Dedifferentiated amniotic fluid mesenchymal stem cell (primary cell): ENCODE data around the gene METTL3.
"Not testable (repeated sequence)": the region's sequence is repeated elsewhere in the genome, so short reads cannot be mapped to it uniquely, and the experiment has no call there.

Experiments
- DNase-seq: peaks from one replicate; pipeline ENCODE4 v3.0.0-alpha.2; 2016; ENCODE audit errors: extremely low spot score

Gene METTL3

DNA sequence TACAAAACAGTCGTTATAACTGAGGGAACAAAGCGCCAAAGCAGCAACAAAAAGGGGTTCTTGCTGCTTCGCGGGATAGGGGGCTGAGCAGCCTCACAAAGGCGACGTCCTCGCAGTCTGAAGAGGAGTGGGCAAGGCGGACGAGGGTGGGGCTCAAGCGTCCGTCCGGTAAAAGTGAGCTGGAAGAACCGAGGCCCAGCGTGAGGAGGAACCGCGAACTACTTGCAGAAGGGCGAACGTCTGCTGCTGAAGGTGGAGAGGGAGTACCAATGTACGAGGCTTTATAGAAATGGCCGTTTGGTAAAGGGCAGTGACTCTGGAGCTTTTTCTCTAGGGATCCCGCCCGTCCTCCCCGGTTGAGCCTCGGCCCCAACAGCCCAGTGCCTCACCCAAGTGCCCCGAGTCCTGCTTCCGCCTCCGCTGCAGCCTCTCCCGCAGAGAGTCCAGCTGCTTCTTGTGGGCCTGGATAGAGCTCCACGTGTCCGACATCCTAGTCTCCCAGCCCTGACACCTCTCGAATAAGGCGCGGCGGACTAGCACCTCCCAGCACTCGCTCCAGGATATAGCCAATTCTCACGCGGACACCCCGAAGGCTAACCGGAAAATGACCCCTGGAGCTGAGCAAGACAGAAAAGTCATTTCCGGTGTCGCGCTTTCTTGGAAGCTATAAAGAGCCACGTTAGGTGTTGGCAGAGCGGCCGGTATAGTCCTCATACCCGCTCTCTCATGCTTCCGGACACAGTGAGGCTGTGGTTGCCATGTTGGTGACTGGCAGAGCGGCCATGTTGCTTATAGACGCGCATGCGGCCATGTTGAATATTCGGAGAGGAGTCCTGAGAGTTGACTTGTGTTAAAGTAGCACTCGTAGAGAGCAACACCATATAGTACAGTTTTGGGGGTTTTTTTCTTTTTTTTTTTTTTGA is at the start of gene METTL3:
TSS of gene METTL3 (minus strand) at position 606 of the 923 bp plus-strand sequence. CDS start at position 489, 117 bp downstream.
- peak; percentile 99 for DNase-seq

DNA sequence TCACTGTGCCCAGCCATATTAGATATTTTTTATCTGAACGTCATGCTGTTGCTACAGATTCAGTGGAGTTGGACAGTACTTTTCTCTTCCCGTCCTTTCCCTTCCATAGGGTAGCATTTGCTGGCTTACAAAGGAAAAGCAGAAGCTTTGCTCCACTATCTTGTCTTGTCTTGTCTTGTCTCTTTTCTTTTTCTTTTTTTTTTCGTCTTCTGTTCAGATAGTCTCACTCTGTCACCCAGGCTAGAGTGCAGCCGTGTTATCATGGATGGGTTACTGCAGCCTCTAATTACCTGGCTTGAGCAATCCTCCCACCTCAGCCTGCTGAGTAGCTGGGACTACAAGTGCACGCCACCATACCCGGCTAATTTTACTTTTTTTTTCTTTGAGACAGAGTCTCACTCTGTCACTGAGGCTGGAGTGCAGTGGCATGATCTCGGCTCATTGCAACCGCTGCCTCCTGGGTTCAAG is 47.6 kb upstream of the METTL3 start:
- no peak for DNase-seq

DNA sequence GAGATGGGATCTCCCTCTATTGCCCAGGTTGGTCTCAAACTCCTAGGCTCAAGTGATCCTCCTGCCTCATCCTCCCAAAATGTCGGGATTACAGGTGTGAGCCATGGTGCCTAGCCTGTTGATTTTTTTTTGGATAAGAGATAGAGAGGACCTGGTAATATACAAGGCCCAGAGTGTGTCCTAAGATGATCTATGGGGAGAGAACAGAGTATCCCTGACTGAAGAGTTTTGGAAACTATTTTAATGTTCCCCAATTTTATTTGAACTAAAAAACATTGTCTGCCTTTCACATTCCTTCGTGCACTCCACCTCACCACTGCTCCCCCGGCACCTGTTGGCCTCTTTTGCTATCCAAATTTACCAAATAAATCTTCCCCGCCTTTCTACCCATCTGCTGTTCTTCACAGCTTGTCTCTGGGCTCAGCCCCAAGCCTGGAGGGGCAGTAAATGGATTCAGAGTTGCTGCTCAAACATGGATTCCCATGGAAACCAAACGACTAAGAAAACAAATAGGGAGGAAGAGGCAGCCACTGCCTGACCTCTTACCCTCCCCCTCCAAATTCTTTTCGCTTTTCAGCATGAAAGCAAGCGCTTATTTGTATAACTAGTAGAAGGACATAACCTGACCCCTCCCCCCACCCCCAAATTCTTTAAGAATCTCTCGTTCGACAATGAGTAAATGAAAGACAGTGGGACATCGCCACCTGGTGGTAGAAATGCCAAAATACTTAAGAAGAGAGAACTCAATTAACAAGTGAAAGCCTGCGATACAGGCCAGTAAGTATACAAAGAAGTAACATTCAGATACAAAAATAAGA is 46.2 kb upstream of the METTL3 start:
- peak; percentile 89 for DNase-seq

DNA sequence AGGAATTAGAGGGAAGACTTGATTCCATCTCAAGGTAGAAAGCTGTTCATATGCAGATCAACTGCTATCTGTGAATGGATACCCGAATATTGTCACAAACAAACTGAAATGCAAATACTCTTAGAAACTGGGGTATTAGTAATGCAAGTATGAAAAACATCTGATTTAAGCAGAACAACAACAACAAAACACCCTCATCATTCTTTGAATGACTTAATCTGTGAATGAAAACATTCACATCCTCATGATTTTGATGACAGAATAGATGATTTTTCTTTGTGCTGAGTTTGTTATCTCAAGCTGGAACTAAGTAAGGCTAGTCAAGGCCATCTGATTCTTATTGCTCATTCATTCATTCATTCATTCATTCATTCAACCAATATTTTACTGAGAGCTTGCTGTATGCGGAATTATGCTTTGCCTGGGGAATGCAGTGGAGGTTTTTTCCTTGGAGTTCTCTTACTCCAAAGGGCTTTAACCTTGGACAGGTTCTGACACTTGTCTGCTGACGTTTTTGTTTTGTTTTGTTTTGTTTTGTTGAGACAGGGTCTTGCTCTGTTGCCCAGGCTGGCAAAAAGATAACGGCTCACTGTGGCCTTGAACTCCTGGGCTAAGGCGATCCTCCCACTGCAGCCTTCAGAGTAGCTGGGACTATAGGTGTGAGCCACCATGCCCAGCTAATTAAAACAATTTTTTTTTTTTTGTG is 45.4 kb upstream of the METTL3 start:
- no peak for DNase-seq

DNA sequence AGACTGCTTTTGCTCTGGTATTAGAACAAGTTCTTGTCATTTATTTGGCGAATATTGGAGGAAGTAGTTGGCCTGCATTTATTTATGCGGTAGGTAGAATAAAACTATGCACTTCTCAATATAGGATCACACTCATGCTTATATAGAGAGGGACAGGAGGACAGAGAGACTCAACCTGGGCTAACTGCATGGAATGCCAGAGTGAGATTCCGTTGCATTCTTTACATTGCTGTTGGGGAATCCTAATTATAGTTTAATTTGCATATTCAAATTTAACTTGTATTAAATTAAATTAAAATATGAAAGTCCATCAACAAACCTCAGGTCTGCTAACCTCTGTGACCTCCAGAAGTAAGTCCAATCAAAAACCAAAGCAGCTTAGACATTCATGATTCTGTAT is 42.1 kb upstream of the METTL3 start:
- no peak for DNase-seq

DNA sequence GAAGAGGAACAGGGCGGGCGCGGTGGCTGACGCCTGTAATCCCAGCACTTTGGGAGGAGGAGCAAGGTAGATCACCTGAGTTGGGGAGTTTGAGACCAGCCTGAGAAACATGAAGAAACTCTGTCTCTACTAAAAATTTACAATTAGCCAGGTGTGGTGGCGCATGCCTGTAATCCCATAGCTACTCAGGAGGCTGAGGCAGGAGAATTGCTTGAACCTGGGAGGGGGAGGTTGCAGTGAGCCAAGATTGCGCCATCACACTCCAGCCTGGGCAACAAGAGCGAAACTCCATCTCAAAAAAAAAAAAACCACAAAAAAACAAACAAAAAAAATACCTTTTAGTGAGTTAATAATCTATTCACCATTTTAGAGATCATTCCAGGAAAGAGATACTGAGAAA is 33.4 kb upstream of the METTL3 start:
- DNase-seq, result not testable (repeated sequence)

DNA sequence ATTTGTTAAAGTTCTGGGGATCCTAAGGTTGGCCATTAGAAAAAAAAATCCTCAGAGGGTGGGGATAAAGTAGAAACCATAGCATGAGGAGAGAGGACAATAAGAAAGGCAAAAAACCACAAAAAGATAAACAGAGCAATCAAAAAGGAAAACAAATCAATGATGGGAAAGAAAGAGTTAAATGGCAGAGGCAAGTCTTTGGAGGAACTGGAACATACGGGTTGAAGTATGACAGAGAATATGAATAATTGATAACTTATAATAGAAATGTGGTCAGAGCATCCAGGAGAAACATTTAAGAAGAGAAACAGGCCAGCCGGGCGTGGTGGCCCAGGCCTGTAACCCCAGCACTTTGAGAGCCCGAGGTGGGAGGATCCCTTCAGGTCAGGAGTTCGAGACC is 32.8 kb upstream of the METTL3 start:
- DNase-seq, result no peak

DNA sequence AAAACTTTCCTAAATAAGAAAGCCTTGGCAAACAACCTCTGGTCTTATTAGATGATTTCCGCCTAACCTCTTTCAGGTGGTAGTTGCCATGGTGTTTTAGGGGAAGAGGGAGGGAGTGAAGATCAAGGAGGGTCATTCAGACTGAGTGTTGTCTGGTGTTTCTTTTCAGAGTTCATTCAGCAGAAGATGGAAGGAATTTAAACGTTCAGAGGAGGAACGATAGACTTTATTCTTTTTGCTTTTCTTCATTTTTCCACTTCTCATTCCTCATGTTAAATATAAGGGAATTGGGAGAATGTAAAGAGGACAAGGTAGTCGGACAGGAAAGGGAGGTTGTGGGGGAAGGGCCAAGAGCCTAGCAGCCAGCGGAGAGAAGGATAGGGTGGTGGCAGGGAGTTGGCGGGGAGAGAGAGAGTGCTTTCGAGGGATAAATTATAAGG is 32.4 kb upstream of the METTL3 start:
- no peak for DNase-seq

DNA sequence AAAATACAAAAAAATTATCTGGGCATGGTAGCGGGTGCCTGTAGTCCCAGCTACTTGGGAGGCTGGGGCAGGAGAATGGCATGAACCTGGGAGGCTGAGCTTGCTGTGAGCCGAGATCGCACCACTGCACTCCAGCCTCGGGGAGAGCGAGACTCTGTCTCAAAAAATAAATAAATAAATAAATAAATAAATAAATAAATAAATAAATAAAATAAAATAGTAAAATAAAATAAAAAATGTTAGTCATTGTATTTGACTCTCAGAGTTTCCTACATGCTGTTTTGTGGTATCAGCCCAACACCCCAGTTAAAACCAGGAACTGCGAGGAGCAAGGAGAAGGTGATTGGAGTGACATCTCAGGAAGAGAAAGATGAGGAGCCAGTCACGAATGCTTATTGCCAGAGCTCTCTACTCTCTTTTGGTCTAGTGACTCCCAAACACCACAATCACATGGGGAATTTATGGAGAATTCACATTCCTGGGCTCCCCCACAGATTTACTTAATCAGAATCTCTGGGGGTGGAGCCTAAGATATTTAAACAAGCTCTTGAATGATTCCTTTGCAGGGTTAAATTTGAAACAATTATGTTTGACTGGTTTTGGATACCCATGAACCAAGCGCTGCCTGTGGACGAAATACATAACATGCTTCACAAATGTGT is 30.4 kb upstream of the METTL3 start:
- no peak for DNase-seq

DNA sequence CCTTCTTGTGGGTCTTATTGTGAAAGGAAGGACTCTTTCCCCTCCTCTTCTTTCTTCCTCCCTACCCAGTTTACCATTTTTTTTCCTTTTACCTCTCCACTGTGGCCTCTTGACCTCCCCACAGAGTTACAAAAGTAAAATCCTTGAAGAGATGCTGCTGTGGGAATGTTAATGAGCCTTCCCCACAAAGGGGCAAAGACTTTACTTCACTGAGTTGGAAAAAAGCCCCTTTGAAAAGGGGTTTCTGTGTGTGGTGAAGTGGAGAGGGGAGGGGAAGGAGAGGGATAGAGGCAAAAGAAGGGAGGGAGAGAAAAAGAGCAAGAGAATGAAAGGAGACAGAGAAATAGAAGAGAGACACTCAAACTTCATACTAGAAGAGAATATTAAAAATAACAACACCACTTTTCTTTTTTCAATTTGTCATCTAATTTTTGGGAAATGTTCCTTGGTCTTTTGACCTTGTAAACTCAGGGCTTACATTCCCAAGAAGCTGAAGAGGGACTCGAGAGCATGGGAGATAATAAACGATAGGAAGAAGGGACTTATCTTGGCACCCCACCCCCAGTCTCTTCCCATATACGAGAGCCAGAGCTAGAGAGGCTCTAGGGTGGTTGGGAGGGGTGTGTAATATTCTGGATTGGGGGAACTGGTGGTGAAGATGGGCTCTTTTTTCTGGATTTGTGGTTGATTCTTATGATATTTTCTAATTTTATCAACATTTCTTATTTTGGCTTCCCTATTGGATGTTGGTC is 28.2 kb upstream of the METTL3 start:
- no peak for DNase-seq

DNA sequence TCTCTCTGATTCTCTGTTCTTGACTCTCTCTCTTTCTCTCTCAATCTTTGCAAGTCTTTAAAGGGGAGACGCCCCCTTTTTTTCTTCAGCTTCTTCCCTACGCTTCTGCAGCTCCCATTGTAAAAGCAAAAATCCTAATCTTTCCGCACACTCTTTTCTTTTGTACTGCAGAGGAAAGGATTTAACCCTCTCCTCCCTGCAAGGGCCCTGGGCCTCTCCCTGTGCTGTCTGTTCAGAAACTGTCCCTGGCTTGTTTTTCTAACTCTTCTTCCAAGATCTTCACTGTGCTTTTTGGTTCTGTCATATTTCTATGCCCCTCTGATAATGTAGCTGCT is 25.9 kb upstream of the METTL3 start:
- no peak for DNase-seq

DNA sequence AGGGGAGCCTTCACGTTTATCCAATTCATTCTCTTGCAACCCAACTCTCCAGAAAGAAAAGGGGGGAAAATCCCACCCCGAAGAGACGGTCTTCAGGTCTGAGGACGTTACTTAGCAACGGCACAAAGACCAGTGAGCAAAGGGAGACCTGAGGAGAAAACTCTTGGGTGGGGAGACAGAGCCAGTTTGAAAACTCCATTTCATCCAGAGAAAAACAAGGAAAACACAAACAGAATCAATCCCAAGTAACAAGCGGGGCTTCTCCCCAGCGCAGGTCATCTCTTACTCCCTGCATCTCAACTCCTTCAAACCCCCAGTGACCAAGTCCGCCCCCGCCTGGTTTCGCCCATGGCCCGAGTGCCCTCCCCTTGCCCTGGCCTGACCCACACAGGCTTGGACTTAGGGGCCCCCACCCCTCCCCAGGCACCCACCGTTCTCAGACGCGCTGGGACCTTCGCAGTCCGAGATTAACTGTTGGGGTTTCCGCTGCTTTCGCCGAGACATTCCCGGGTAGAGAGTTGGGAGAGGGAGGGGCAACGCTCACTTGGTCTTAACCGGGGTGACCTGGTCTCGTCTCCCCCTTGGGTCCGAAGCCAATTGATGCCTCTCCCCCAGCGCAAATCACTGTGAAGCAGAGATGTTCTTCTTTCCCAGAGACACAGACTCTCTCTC is 25.4 kb upstream of the METTL3 start:
- DNase-seq, result no peak

DNA sequence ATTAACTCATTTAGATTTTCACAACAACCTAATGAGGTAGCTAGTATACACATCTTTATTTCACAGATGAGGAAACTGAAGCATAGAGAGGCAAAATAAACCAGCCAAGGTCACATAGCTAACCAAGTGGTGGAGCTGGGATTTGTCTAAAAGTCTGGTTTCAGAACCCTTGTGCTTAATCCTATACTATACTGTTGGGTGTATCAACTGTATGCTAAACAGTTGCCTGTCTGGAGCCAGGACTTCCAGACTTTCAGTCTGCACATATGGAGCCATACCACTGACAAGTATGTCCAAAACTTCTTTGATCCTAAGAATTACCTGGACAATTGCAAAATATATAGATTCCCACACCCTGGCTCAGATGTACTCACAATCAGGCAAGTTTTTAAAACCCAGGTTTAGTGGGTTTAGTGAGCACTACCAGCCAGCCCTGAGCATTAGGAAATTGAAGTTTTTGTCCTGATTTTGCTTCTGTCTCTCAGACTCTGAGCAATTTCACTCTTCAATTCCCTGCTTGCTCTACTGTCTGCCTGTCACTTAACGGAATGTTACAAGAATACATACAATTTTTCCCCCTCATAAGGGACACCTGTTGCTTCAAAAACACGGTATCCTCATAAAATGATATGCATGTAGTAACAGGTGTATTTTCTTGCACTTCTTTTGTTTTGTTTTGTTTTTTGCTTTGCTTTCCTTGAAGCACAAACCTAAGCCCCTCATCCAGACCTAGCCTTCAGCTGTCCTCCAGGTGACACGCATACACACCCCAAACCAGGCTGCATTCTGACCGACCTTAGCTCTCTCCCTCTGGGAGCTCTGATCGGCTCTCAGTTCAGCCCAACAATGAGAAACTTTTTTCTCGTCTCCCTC is 24.6 kb upstream of the METTL3 start:
- DNase-seq, result no peak

DNA sequence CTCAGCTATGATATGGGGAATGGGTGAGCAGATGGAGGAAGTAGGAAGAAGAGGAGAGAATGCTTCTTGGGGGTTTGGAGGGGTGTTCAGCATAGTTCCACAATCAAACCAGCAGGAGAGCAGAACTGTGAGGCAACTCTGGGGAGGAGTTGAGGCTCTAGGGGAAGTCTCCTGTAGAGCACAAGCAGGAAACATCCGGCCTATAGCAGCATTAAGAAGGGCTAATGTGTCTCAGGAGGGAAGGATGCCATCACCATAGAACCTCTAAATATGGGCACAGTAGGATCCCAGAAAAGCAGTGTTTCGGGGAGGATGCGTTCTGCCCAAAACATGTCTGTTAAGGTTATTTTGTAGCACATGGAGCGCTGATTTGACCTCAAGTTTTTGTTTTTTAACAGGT is 23.4 kb upstream of the METTL3 start:
- no peak for DNase-seq

DNA sequence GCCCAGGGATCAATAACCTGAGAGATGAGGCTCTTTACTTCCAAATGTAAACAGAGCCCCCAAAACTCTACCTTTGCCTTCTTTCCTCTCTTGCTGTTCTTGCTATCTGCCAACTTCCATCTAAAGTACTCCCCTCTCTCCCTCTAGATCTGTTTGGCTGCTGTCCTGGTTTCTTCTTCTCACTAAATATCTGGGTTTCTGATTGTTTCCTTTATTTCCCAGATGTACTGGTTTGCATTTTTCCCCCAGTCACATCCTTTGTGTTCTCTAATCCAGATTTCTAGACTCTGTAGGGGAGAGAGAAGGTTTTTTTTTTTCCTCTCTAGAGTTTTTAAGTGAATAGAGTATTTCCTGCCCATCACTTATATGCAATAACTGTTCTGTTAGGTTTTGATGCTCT is 22.2 kb upstream of the METTL3 start:
- no peak for DNase-seq

DNA sequence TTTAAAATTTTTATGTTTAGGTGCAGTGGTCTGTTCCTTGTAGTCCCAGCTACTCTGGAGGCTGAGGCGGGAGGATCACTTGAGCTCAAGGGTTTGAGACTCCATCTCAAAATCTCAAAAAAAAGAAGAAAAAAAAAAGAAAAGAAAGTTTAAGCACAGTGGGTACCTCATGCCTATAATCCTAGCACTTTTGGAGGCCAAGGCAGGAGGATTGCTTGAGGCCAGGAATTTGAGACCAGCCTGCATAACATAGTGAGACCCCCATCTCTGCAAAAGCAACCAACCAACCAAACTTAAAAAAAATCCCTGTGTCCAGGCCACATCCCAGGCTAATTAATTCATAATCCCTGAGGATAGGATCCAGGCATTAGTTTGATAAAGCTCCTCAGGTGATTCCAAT is 18.4 kb upstream of the METTL3 start:
- no peak for DNase-seq

DNA sequence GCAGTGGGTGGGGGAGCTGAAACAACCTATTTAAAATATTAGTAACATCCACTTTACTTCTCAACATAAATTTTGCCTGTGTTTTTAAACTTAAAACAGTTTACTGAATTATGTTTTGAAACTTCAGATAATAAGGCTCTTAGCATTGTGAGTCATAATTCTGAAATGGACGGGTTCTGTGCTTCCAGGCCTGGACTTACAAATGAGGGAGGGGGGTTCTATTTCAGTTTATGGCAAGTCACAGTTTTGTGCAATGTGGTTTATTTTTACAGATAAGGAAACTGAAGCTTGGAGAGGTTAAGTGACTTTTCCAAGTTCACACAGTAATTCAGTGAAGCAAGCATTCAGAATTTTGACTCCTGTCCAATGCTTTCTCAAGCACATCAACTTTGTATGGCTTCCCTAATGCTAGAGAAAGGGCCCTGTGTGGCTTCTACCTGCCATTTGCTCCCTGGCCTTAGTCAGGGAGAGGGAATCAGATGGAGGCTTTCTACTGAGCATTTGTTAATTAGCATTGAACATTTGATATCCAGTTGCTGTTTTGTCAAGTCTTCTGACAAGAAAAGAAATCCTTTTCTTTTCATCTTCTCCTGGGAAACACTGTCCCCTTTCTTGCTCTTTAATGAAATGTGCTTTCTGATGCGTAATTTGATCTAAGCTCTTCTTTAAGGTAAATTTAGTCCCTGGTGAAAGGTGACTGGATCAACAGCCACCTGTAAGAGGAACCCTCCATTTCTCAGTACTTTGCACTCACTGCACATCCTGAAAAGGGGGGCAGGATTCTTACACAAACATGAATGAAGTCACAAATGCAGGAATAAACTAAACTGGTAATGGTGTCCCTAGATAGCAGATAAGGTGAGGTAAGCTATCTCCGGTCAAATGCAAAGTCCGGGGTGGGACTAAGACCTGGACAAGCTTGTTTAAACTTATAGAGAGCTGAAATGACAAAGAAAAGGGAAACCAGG is 17.5 kb upstream of the METTL3 start:
- no peak for DNase-seq

DNA sequence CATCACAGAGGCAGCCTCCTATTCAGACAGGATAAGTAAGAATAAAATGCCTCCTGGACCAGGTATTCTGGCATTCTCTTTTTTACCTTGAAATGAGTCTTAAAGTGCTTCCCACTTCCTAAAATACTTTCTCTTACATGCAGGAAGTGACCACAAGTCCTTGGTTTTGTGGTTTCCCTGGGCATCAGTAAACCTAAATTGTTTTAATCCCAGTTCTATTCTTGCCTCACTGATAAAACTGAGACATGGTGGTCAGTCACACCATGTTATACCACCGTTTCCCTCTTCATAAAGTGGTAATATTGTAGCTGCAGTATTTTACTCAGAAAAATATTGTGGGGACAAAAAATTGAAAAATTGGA is 16.2 kb upstream of the METTL3 start:
- DNase-seq, result no peak
